Measurements from ENCODE around the gene SLC22A31.
"Not testable (repeated sequence)": the region's sequence is repeated elsewhere in the genome, so short reads cannot be mapped to it uniquely, and the experiment has no call there.

SLC22A31 gene

DNA sequence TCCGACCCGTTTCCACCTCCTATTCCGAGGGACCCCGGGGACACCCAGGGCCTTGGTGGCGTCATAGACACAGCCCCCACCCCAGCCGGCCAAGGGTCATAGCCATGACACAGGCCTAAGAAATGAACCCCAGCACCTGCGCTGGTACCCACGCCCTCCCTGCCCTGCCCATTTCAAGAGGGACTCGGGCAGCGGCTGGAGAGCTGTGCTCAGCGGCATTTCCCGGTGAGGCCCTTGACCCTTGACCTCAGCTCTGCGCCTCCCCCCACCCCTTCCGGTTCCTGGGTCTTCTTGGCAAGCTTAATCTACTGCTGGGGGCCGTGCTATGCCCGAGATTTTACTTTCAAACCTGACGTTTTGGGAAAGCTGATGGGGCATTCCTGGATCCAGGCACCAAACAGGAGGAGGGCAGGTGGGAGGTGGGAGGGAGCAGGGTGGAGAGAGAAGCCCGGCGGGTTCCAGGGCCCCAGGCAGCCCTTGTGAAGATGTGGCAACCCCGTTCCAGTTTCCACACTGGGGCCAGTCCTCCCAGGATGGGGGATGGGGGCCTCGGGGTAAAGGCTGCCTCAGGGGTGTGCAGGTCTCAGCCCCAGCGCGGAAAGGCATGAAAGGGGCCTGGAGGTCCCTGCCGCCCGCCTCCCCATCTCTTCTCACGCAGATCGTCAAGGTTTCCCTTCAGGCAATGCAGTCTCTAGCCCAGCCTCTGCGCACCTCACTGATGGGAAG lies at the start of gene SLC22A31:
Gene SLC22A31 (minus strand): TSS at position 414 of the 726 bp plus-strand sequence. CDS start 36 bp downstream, at position 378.
- no peak for FAIRE-seq

- FAIRE-seq = no peak
Measured at GRCh38 chr16:89248196-89248982, 48.1 kb upstream of the SLC22A31 start.

- not testable (repeated sequence) for FAIRE-seq
Measured at GRCh38 chr16:89247734-89248075, 47.4 kb upstream of the SLC22A31 start.

DNA sequence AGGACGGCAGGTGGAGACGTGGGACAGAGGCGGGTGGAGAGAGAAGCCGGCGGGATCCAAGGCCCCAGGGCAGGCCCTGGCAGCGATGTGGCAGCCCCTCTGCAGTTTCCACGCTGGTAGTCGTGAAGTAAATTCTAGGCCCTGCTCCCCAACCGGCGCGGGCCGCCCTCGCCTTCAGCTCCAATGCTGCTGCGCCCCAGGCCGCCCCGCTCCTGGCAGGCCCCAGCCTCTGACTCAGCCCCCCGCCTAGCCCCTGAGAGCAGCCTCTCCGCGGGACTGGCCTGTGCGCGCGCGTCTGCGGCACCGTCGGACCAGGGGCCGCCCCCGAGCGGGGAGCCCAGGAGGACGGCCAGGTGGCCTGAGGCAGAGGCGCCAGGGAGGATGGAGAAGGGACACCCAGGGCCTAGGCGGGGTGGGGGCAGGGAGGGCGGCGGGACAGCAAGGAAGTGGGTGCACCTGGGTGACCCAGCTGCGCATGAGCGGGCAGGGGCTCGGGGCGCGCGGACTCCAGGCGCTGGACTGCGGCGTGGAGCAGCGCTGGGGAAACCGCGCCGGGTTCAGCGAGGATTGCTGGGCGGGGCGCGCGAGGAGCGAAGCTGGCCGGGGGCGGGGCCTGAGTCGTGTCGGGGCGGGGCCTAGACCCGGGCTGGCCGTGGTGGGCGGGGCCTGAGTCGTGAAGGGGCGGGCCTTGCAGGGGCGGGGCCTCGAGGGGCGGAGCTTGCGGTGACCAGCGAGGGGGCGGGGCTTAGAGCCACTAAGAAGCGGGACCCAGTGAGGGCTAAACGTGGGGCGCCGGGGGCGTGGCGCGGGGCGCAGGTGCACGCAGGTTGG lies 46.8 kb upstream of the SLC22A31 start:
- no peak for FAIRE-seq

- no peak for FAIRE-seq
Measured at GRCh38 chr16:89246383-89246902, 46.1 kb upstream of the SLC22A31 start.

DNA sequence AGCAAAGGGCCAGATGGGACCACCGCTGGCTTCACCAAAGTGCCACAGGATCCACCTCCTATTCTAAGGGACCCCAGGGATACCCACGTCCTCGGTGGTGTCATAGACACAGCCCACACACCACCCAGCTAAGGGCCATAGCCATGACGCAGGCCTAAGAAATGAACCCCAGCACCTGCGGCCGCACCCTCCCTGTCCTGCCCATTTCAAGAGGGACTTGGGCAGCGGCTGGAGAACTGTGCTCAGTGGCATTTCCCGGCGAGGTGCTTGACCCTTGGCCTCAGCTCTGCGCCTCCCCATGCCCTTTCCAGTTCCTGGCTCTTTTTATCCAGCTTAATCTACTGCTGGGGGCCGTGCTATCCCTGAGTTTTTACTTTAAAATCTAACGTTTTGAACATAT lies 44.4 kb upstream of the SLC22A31 start:
- no peak for FAIRE-seq

DNA sequence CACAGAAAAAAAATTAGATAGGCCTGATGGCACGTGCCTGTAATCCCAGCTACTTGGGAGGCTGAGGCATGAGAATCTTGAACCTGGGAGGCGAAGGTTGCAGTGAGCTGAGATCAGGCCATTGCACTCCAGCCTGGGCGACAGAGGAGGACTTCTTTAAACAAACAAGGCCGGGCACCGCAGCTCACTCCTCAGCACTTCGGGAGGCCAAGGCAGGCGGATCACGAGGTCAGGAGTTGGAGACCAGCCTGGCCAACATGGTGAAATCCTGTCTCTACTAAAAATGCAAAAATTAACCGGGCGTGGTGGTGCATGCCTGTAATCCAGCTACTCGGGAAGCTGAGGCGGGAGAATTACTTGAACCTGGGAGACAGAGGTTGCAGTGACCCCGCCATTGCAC lies 43.9 kb upstream of the SLC22A31 start:
- FAIRE-seq = not testable (repeated sequence)

- FAIRE-seq = no peak
Measured at GRCh38 chr16:89243664-89244063, 43.3 kb upstream of the SLC22A31 start.

DNA sequence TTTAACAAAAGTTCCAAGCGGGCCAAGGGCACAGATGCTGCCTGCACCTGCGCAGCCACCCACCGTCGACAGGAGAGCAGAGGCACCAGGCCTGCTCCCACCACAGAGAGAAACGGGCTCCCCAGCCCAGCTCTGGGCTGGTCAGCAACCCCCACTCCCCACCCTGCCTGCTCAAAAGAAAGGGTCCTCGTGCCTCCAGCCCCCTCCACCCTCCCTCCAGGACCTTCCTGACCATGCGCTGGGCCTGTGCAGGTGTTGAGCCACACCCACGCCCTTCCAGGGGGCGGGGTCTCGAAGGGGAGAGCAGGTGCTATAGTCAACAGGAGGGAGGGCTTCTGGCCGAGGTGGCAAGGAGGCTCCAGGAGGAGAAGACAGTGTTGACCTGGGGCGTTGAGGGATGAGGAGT lies 42.5 kb upstream of the SLC22A31 start:
- no peak for FAIRE-seq

DNA sequence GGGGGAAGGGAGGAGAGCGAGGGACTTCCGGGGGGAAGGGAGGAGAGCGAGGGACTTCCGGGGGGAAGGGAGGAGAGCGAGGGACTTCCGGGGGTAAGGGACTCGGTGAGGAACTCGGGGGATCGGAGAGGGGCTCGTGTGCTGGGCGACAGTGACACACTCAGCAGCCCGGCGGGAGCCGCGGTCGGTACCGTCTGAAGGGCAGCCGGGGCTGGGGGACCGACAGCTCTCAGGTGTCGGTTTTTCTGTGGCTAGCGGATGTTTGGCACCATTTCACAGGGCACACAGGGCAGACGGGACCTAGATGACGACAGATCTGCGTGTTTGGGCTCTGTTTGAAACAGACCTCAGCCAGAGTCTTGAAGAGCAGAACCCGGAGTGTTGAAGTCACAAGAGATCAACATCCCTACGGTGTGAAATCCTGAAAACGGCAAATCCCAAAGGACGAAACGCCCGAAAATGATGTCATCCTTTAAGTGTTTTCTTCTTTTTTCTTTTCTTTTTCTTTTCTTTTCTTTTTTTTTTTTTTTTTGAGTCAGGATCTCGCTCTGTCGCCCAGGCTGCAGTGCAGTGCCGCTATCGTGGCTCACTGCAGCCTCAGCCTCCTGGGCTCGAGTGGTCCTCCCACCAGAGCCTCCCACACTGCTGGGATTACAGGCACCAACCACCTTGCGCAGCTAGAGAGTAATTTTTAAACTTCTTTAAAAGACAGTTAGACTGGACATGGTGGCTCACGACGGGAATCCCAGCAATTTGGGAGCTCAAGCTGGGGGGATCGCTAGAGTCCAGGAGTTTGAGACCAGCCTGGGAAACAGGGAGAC lies 41.1 kb upstream of the SLC22A31 start:
- FAIRE-seq = no peak

- FAIRE-seq = no peak
Measured at GRCh38 chr16:89237733-89238132, 37.4 kb upstream of the SLC22A31 start.

GRCh38 chr16:89233678-89234490 lies 33.5 kb upstream of the SLC22A31 start:
- no peak for FAIRE-seq

DNA sequence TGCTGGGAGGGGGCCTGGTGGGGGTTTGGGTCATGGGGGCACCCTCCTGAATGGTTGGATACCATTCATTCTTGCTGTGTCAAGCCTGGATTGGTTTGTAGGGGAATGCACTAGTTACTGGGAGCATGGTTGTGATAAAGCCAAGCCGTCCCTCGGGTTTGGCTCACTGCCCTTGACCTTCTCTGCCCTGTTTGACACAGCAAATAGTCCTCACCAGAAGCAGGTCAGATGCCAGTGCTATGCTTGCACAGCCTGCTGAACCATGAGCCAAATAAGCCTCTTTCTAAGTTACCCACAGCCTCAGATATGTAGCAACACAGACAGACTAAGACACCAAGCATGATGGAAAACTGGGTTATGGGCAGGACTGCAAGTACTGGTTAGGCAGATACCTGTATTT lies 31.8 kb upstream of the SLC22A31 start:
- no peak for FAIRE-seq

DNA sequence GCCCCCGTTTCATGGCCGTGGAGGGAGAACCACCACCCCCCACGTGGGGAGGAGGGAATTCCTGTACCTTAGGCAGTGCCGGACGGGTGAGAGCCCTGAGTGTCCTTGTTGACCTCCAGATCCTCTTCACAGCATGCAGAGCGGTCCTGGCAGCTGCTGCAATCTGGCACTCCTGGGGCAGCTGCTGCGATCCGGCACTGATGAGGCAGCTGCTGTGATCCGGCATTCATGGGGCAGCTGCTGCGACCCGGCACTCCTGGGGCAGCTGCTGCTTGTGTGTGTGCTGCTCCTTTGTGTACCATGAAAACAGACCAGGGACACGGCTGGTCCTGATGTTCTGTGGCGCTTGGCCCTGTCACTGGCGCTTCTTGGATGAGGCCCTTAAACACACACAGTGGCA lies 29.9 kb upstream of the SLC22A31 start:
- FAIRE-seq = no peak

DNA sequence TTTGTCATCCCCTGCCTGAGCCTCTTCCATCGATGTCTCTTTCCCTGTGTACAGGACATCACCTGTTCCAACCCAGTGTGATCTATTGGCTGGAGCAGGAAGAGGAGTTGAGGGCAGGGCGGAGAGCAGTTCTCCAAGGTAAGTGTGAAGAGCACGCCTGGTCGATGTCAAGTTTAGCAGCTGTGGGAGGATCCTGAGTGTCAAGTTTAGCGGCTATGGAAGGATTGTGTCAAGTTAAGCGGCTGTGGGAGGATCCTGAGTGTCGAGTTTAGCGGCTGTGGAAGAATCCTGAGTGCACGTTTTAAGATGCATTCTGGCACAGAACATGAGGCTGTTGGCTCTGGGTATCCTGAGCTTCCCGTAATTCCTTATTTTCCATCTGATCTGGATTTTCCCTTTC lies 24.3 kb upstream of the SLC22A31 start:
- no peak for FAIRE-seq

GRCh38 chr16:89222931-89223330 lies 22.6 kb upstream of the SLC22A31 start:
- no peak for FAIRE-seq

- no peak for FAIRE-seq
Measured at GRCh38 chr16:89221604-89222003, 21.3 kb upstream of the SLC22A31 start.

DNA sequence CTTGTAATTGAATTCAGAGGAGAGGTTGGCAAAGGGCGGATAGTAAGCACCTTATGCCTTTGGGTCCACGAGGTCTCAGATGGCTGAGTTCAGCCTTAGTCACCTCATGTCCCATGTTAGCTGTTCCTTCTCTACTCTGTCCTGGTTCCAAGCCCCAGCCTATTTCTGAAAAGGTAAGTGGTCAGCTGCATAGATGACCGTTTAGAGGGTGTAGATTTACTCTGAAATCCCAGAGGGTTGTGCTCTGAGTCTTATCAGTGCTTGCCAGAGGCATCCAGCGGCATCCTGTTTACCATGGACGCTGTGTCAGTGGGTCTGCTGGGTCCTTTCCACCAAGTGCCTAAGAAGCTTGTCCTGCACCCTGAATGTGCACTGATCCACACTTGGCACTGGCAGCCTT lies 19.0 kb upstream of the SLC22A31 start:
- no peak for FAIRE-seq

- FAIRE-seq = no peak
Measured at GRCh38 chr16:89217388-89218191, 17.3 kb upstream of the SLC22A31 start, which contains the start of gene ZNF778. TSS of gene ZNF778 (plus strand) at chr16:89217703. CDS start at chr16:89221128, 3,425 bp downstream.

- no peak for FAIRE-seq
Measured at GRCh38 chr16:89217138-89217387, 16.7 kb upstream of the SLC22A31 start.

Data from islet of Langerhans (tissue), 1 donor.